Neural progenitor cell (in vitro differentiated cells): Measurements from ENCODE around the gene SRRM4. TPM values are rescaled to one million over a fixed set of nuclear protein-coding genes. Genes with fewer than 3 reads are reported as not detected.

Experiments
- DNase-seq: peaks from one replicate; pipeline ENCODE4 v3.0.0-alpha.2; 2016; ENCODE audit warnings: low spot score
- H2AFZ ChIP-seq: fragments of 200-600 bp; sonication (generic); replicated peaks from 2 replicates; pipeline ENCODE4 v1.6.1; 2016; ENCODE audit warnings: antibody characterized with exemption
- H3F3A ChIP-seq: fragments of 200-600 bp; sonication (generic); 2 replicates; pipeline ENCODE4 v1.6.1; 2016; ENCODE audit warnings: antibody characterized with exemption, low read depth
- H3K27ac ChIP-seq: fragments of 200-600 bp; sonication (generic); 2 replicates; pipeline ENCODE4 v1.5.1; 2016; ENCODE audit warnings: mild to moderate bottlenecking
- H3K27me3 ChIP-seq: fragments of 200-600 bp; sonication (generic); 2 replicates; pipeline ENCODE4 v1.6.1; 2016; ENCODE audit warnings: mild to moderate bottlenecking, moderate library complexity
- H3K36me3 ChIP-seq: fragments of 200-600 bp; sonication (generic); 2 replicates; pipeline ENCODE4 v1.5.1; 2016
- H3K4me1 ChIP-seq: fragments of 200-600 bp; sonication (generic); 2 replicates; pipeline ENCODE4 v1.6.1; 2016; ENCODE audit warnings: mixed run types
- H3K4me2 ChIP-seq: fragments of 200-600 bp; sonication (generic); 2 replicates; pipeline ENCODE4 v1.6.1; 2016
- H3K4me3 ChIP-seq: fragments of 200-600 bp; sonication (generic); 2 replicates; pipeline ENCODE4 v1.5.1; 2016
- H3K79me2 ChIP-seq: fragments of 200-600 bp; sonication (generic); 2 replicates; pipeline ENCODE4 v1.6.1; 2016; ENCODE audit warnings: low read depth
- H3K9ac ChIP-seq: fragments of 200-600 bp; sonication (generic); 2 replicates; pipeline ENCODE4 v1.6.1; 2016
- H3K9me3 ChIP-seq: fragments of 200-600 bp; sonication (generic); 2 replicates; pipeline ENCODE4 v1.5.1; 2016; ENCODE audit warnings: low read depth
- H4K20me1 ChIP-seq: fragments of 200-600 bp; sonication (generic); 2 replicates; pipeline ENCODE4 v1.6.1; 2016; ENCODE audit warnings: low read depth
- H3K27ac Mint-ChIP-seq: 3 replicates; pipeline ENCODE4 v1.8.0; 2021; ENCODE audit warnings: mixed read lengths
- H3K27me3 Mint-ChIP-seq: 2 replicates; pipeline ENCODE4 v1.8.0; 2022; ENCODE audit warnings: low read depth, mild to moderate bottlenecking, inconsistent platforms, moderate library complexity, mixed read lengths; ENCODE audit not compliant: insufficient read depth
- H3K36me3 Mint-ChIP-seq: 3 replicates; pipeline ENCODE4 v1.8.0; 2021; ENCODE audit warnings: mixed read lengths
- H3K4me1 Mint-ChIP-seq: 3 replicates; pipeline ENCODE4 v1.8.0; 2021; ENCODE audit warnings: mixed read lengths
- H3K4me3 Mint-ChIP-seq: 3 replicates; pipeline ENCODE4 v1.8.0; 2021; ENCODE audit warnings: mild to moderate bottlenecking, moderate library complexity, mixed read lengths
- H3K9me3 Mint-ChIP-seq: 3 replicates; pipeline ENCODE4 v1.8.0; 2020; ENCODE audit warnings: mixed read lengths
- EZH2 ChIP-seq: fragments of 200-600 bp; sonication (generic); IDR thresholded peaks from 2 replicates; pipeline ENCODE4 v1.6.1; 2017; ENCODE audit warnings: antibody characterized with exemption, mild to moderate bottlenecking, moderate library complexity
- EZH2phosphoT487 ChIP-seq: fragments of 200-600 bp; sonication (generic); IDR thresholded peaks from 2 replicates; pipeline ENCODE4 v1.6.1; 2017; ENCODE audit warnings: antibody characterized with exemption
- total RNA-seq: library from RNA; depleted of rRNA; stranded (reverse); fragments of >200 nt; gene quantifications from 2 replicates; pipeline ENCODE4 v1.2.3, GENCODE V29; 2015; ENCODE audit warnings: low replicate concordance
- TF ChIP-seq, protein P1 (sequence below): fragments of 200-600 bp; sonication (generic); IDR thresholded peaks from 2 replicates; pipeline ENCODE4 v1.5.1; 2017; ENCODE audit warnings: antibody characterized with exemption, mild to moderate bottlenecking

SRRM4 gene
- total RNA-seq, 1 donor from 2014 or later = 0.07 TPM

DNA sequence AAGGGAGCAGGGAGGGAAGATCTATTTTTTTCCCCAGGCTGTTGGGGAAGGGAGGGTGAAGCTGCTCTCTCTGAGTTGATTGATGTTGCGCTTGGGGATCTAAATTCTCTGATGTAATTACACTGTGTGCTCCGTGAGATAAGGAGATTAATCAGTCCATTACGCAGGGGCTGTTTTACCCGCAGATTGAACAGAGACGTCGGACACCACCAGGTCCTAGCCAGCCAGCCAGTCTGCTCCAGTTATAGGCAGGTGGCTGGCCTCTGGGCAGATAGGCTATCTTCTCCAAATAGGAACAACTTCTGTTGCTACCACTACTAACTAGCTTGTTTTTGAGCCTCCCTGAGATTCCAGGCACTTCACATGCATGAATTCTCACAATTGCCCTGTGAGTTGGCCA lies 91.1 kb downstream of the SRRM4 start:
- Histone ChIP-seq H3K4me3 (no peak overlapping the region), H2AFZ (no peak overlapping the region), H3K4me2 (no peak overlapping the region), H4K20me1 (no peaks in the 10 kb centered on the region), H3K27ac (no peak overlapping the region), H3F3A (no peaks in the 10 kb centered on the region), H3K27me3 (no peaks in the 10 kb centered on the region), H3K36me3 (no peaks in the 10 kb centered on the region), H3K79me2 (no peaks in the 10 kb centered on the region), H3K4me1 (peaks cover 6% of the 10 kb centered on the region), H3K9me3 (no peaks in the 10 kb centered on the region), H3K9ac (no peak overlapping the region)
- Mint-ChIP-seq H3K36me3 (no peaks in the 10 kb centered on the region), H3K27me3 (peaks cover 10% of the 10 kb centered on the region), H3K4me1 (peaks cover 3% of the 10 kb centered on the region), H3K9me3 (no peaks in the 10 kb centered on the region), H3K27ac (no peak overlapping the region), H3K4me3 (no peak overlapping the region)
- TF ChIP-seq EZH2 (no peak), EZH2phosphoT487 (no peak)
- TF ChIP-seq, protein P1, sequence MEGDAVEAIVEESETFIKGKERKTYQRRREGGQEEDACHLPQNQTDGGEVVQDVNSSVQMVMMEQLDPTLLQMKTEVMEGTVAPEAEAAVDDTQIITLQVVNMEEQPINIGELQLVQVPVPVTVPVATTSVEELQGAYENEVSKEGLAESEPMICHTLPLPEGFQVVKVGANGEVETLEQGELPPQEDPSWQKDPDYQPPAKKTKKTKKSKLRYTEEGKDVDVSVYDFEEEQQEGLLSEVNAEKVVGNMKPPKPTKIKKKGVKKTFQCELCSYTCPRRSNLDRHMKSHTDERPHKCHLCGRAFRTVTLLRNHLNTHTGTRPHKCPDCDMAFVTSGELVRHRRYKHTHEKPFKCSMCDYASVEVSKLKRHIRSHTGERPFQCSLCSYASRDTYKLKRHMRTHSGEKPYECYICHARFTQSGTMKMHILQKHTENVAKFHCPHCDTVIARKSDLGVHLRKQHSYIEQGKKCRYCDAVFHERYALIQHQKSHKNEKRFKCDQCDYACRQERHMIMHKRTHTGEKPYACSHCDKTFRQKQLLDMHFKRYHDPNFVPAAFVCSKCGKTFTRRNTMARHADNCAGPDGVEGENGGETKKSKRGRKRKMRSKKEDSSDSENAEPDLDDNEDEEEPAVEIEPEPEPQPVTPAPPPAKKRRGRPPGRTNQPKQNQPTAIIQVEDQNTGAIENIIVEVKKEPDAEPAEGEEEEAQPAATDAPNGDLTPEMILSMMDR = no peak
- no peak for DNase-seq

- no peaks in the 10 kb centered on the region for H3K4me1 Mint-ChIP-seq
- no peak for DNase-seq
- peaks cover 1% of the 10 kb centered on the region for H3K4me1 ChIP-seq
- no peaks in the 10 kb centered on the region for H3K9me3 Mint-ChIP-seq
- no peak overlapping the region for H3K4me3 ChIP-seq
- no peak overlapping the region for H3K4me2 ChIP-seq
- no peaks in the 10 kb centered on the region for H4K20me1 ChIP-seq
- no peaks in the 10 kb centered on the region for H3F3A ChIP-seq
- no peaks in the 10 kb centered on the region for H3K36me3 ChIP-seq
- no peaks in the 10 kb centered on the region for H3K79me2 ChIP-seq
- H3K4me3 Mint-ChIP-seq = no peak overlapping the region
- no peaks in the 10 kb centered on the region for H3K27me3 ChIP-seq
- H3K27me3 Mint-ChIP-seq = peaks cover 7% of the 10 kb centered on the region
- no peak overlapping the region for H3K27ac Mint-ChIP-seq
- no peaks in the 10 kb centered on the region for H3K9me3 ChIP-seq
- no peak overlapping the region for H3K9ac ChIP-seq
- TF ChIP-seq EZH2phosphoT487 (no peak), EZH2 (no peak)
- TF ChIP-seq, protein P1 = no peak
- no peaks in the 10 kb centered on the region for H3K36me3 Mint-ChIP-seq
- H3K27ac ChIP-seq = no peak overlapping the region
- H2AFZ ChIP-seq = no peak overlapping the region
Measured at GRCh38 chr12:119075222-119075787, 94.0 kb downstream of the SRRM4 start.

DNA sequence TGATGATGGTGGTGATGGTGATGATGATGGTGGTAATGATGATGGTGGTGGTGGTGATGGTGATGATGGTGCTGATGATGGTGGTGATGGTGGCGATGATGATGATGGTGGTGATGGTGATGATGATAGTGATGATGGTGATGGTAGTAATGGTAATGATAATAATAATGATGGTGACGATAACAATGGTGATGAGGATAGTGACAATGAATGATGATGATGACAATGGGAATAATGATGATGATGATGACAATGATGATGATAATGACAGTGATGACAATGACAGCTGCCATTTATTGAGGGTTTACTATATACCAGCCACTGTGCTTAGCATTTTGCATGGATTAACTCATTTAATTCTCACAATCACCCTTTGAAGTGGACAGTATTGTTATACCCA lies 94.6 kb downstream of the SRRM4 start:
- Histone ChIP-seq H3K27me3 (no peaks in the 10 kb centered on the region), H3K4me2 (no peak overlapping the region), H3K4me3 (no peak overlapping the region), H2AFZ (no peak overlapping the region), H3K9ac (no peak overlapping the region), H3K27ac (no peak overlapping the region), H3K36me3 (no peaks in the 10 kb centered on the region), H3F3A (no peaks in the 10 kb centered on the region), H3K79me2 (no peaks in the 10 kb centered on the region), H4K20me1 (no peaks in the 10 kb centered on the region), H3K9me3 (no peaks in the 10 kb centered on the region), H3K4me1 (peaks cover 3% of the 10 kb centered on the region)
- Mint-ChIP-seq H3K4me1 (peaks cover 3% of the 10 kb centered on the region), H3K27me3 (peaks cover 7% of the 10 kb centered on the region), H3K9me3 (no peaks in the 10 kb centered on the region), H3K4me3 (no peak overlapping the region), H3K36me3 (no peaks in the 10 kb centered on the region), H3K27ac (no peak overlapping the region)
- no peak for DNase-seq
- TF ChIP-seq, protein P1 = no peak
- TF ChIP-seq EZH2 (no peak), EZH2phosphoT487 (no peak)
